Naive thymus-derived CD4-positive, alpha-beta T cell (primary cell): ENCODE results near the gene HOMER3. TPM values are rescaled to one million over a fixed set of nuclear protein-coding genes. Genes with fewer than 3 reads are reported as not detected.

Source experiments
- polyA plus RNA-seq, 2 donors: library from polyadenylated mRNA; unstranded; fragments of 300-500 nt; fragmentation: Illumina TruSeq; gene quantifications; one replicate each; pipeline ENCODE4 v1.2.3, GENCODE V29; 2021
- total RNA-seq, 6 experiments: library from RNA in 5 of 6; stranded (reverse) in 5 of 6; gene quantifications; 1 replicate in 5 of 6; 2 replicates in 1 of 6; pipeline ENCODE4 v1.2.3 and lab custom pipeline; 2021 to 2026

Gene HOMER3
- total and polyA plus RNA-seq, 7 experiments from 2014 or later, result 0.53 to 16.3 (median 1.4) TPM; not detected in 3

Other genes with a start within 250 kb of the HOMER3 start
- not detected for gene COMP, start 149.9 kb downstream of the HOMER3 start, total RNA-seq
- not detected for gene COMP, start 149.9 kb downstream of the HOMER3 start, polyA plus RNA-seq
- gene UPF1, start 109.3 kb downstream of the HOMER3 start, total RNA-seq, result 100 to 1,000 TPM in 4 of 5 experiments, 10 to 100 TPM in 1; 98.7 to 148 (median 113) TPM
- gene UPF1, start 109.3 kb downstream of the HOMER3 start, polyA plus RNA-seq, result 10 to 100 TPM in 1 of 2 donors, 1 to 10 TPM in 1; 7.7 to 25.3 TPM
- not detected for gene CERS1, start 45.1 kb downstream of the HOMER3 start, total RNA-seq
- not detected for gene CERS1, start 45.1 kb downstream of the HOMER3 start, polyA plus RNA-seq
- gene COPE, start 21.8 kb downstream of the HOMER3 start, total RNA-seq, result 100 to 1,000 TPM; 124 to 283 (median 163) TPM
- 100 to 1,000 TPM; 214 to 247 TPM for gene COPE, start 21.8 kb downstream of the HOMER3 start, polyA plus RNA-seq
- gene DDX49, start 21.5 kb downstream of the HOMER3 start, total RNA-seq, result 10 to 100 TPM; 36.4 to 63.2 (median 50.2) TPM
- 10 to 100 TPM; 19.9 to 50.8 TPM for gene DDX49, start 21.5 kb downstream of the HOMER3 start, polyA plus RNA-seq
- gene SUGP2, start 92.3 kb upstream of the HOMER3 start, total RNA-seq, result 100 to 1,000 TPM; 116 to 145 (median 129) TPM
- gene SUGP2, start 92.3 kb upstream of the HOMER3 start, polyA plus RNA-seq, result 10 to 100 TPM in 1 of 2 donors, 1 to 10 TPM in 1; 9.3 to 15.0 TPM
- 10 to 100 TPM; 14.0 to 32.6 (median 15.0) TPM for gene ARMC6, start 92.4 kb upstream of the HOMER3 start, total RNA-seq
- gene ARMC6, start 92.4 kb upstream of the HOMER3 start, polyA plus RNA-seq, result 10 to 100 TPM; 33.1 to 41.9 TPM
- 10 to 100 TPM; 19.0 to 36.1 (median 21.6) TPM for gene SLC25A42, start 122.8 kb upstream of the HOMER3 start, total RNA-seq
- 10 to 100 TPM in 1 of 2 donors, 1 to 10 TPM in 1; 8.2 to 19.6 TPM for gene SLC25A42, start 122.8 kb upstream of the HOMER3 start, polyA plus RNA-seq
- gene TMEM161A, start 197.3 kb upstream of the HOMER3 start, total RNA-seq, result 10 to 100 TPM; 15.8 to 32.7 (median 23.5) TPM
- 10 to 100 TPM; 17.2 to 29.5 TPM for gene TMEM161A, start 197.3 kb upstream of the HOMER3 start, polyA plus RNA-seq
- 1 to 10 TPM; 3.0 to 6.4 (median 4.9) TPM for gene MEF2B, start 229.0 kb upstream of the HOMER3 start, total RNA-seq
- gene MEF2B, start 229.0 kb upstream of the HOMER3 start, polyA plus RNA-seq, result under 1 TPM in 1 of 2 donors, not detected in 1; 0.27 TPM